ENCODE results near the gene TMEM80. TPM values are rescaled to one million over a fixed set of nuclear protein-coding genes. Genes with fewer than 3 reads are reported as not detected.
A peak's percentile ranks its signal among the peaks of the same experiment; 100 is the strongest.

Gene TMEM80
- total and polyA plus RNA-seq, 2 donors (not counting 3 experiments of a cell fraction or from before 2014, with no cell fraction given), result 21.2 to 26.6 TPM

GRCh38 chr11:694563-695287 lies 891 bp upstream of the TMEM80 start, which contains the start of gene DEAF1:
TSS of gene DEAF1 (minus strand) at chr11:695222. CDS start at chr11:695047, 175 bp downstream.
- Histone ChIP-seq H3K9me3 (replicated peaks; ENCODE audit: control insufficient read depth, insufficient read depth, low read length) (no peaks in the 10 kb centered on the region), H3K9ac (replicated peaks; ENCODE audit: extremely low read depth, insufficient read depth, low read length) (peak within 1 kb of the TSS; percentile 99), H3K4me3 (replicated peaks in 1 of 3; ENCODE audit: insufficient read depth in 1 of 3, low read depth in 1 of 3, low read length in 3 of 3) (peak within 1 kb of the TSS; percentile 82 to 93 (median 84)), H3K79me2 (ENCODE audit: control insufficient read depth, insufficient read depth, low read length) (peaks cover 59% of the 10 kb centered on the region), H3K4me2 (ENCODE audit: insufficient read depth, low read length) (peak within 1 kb of the TSS; percentile 64), H3K27ac (ENCODE audit: insufficient read depth, low read depth, low read length) (peak within 1 kb of the TSS; percentile 94), H4K20me1 (replicated peaks; ENCODE audit: control insufficient read depth, extremely low read depth, insufficient read depth, low read length) (no peaks in the 10 kb centered on the region), H2AFZ (ENCODE audit: low read depth, low read length) (peak within 1 kb of the TSS; percentile 90), H3K36me3 (ENCODE audit: control insufficient read depth in 2 of 2, extremely low read depth in 1 of 2, insufficient read depth in 2 of 2, low read length in 2 of 2) (no peaks in the 10 kb centered on the region), H3K4me1 (ENCODE audit: control insufficient read depth, extremely low read depth, insufficient read depth, low read length) (peaks cover 27% of the 10 kb centered on the region), H3K27me3 (ENCODE audit: control insufficient read depth in 2 of 2, insufficient read depth in 2 of 2, low read length in 2 of 2) (no peaks in the 10 kb centered on the region), H3K9me1 (replicated peaks; ENCODE audit: control insufficient read depth, extremely low read depth, insufficient read depth, low read length) (no peaks in the 10 kb centered on the region)
- POLR2A ChIA-PET, result no interaction called here
- no TSS peak for BruUV-seq (replicated peaks)
- no peak for FAIRE-seq
- intact Hi-C loops (cut with micrococcal nuclease), result loop anchor here (5.0 kb wide), 1 partner anchor 157 kb away; the partner anchor contains the start of genes HRAS and LRRC56
- dilution Hi-C loops (cut with MboI; ENCODE audit: extremely low pct_ligation_motif_present, low sequenced_read_pairs), result no loop called here
- DNase-seq (ENCODE audit: low read depth, low spot score), result peak; percentile 96
- CTCF ChIA-PET, result interaction anchor here (1.1 to 4.2 kb wide), 6 partner anchors 9 to 32 kb away, joined by 3 to 36 read pairs (median 7); no protein-coding TSS in a partner anchor
- TF ChIP-seq EZH2 (IDR thresholded peaks at IDR 0.05; ENCODE audit: borderline replicate concordance, low read depth, low read length, severe bottlenecking) (no peak), POLR2AphosphoS5 (IDR thresholded peaks at IDR 0.05; ENCODE audit: insufficient read depth, low read depth, low read length) (peak; percentile 57), POLR2A (IDR thresholded peaks at IDR 0.05; ENCODE audit: low read depth, low read length) (peak; percentile 54), MYC (IDR thresholded peaks at IDR 0.05; ENCODE audit: low read depth, low read length) (no peak), MAX (IDR thresholded peaks at IDR 0.05; ENCODE audit: insufficient read depth, insufficient read length) (peak; percentile 53)

- TF ChIP-seq FOS (IDR thresholded peaks at IDR 0.05; ENCODE audit: borderline replicate concordance, insufficient read depth, low read length), result no peak
- no peak for TF ChIP-seq GATA2 (IDR thresholded peaks at IDR 0.05; ENCODE audit: insufficient read depth, insufficient read length, low read depth, low read length)
- TF ChIP-seq JUN (IDR thresholded peaks at IDR 0.05; ENCODE audit: borderline replicate concordance, insufficient read depth, insufficient read length, low read depth), result no peak
- TF ChIP-seq EZH2 (IDR thresholded peaks at IDR 0.05; ENCODE audit: borderline replicate concordance, low read depth, low read length, severe bottlenecking), result no peak
- no peak for TF ChIP-seq POLR2AphosphoS5 (IDR thresholded peaks at IDR 0.05; ENCODE audit: insufficient read depth, low read depth, low read length)
- no peak for TF ChIP-seq MAX (IDR thresholded peaks at IDR 0.05; ENCODE audit: insufficient read depth, insufficient read length)
- no peak for TF ChIP-seq POLR2A (IDR thresholded peaks at IDR 0.05; ENCODE audit: low read depth, low read length)
- no peak for TF ChIP-seq CTCF (IDR thresholded peaks at IDR 0.05; ENCODE audit: extremely low read depth in 1 of 2, insufficient read depth in 1 of 2, low read depth in 1 of 2, low read length in 2 of 2)
- TF ChIP-seq MYC (IDR thresholded peaks at IDR 0.05; ENCODE audit: low read depth, low read length), result no peak
- intact Hi-C loops (cut with micrococcal nuclease), result loop anchor here (5.0 kb wide), 1 partner anchor 158 kb away; the partner anchor contains the start of genes HRAS and LRRC56
- H3K9ac ChIP-seq (replicated peaks; ENCODE audit: extremely low read depth, insufficient read depth, low read length), result peak overlapping the region; percentile 99
- FAIRE-seq (peak; percentile 100), DNase-seq (ENCODE audit: low read depth, low spot score) (no peak)
- peaks cover 59% of the 10 kb centered on the region for H3K79me2 ChIP-seq (ENCODE audit: control insufficient read depth, insufficient read depth, low read length)
- CTCF ChIA-PET, result interaction anchor here (1.1 to 4.2 kb wide), 8 partner anchors 9 to 53 kb away, joined by 3 to 36 read pairs (median 6); partner anchors contain the start of gene TALDO1
- H3K4me1 ChIP-seq (ENCODE audit: control insufficient read depth, extremely low read depth, insufficient read depth, low read length), result peaks cover 24% of the 10 kb centered on the region
- peak overlapping the region; percentile 94 for H3K27ac ChIP-seq (ENCODE audit: insufficient read depth, low read depth, low read length)
- no peaks in the 10 kb centered on the region for H3K9me1 ChIP-seq (replicated peaks; ENCODE audit: control insufficient read depth, extremely low read depth, insufficient read depth, low read length)
- no peaks in the 10 kb centered on the region for H3K27me3 ChIP-seq (ENCODE audit: control insufficient read depth in 2 of 2, insufficient read depth in 2 of 2, low read length in 2 of 2)
- H3K36me3 ChIP-seq (ENCODE audit: control insufficient read depth in 2 of 2, extremely low read depth in 1 of 2, insufficient read depth in 2 of 2, low read length in 2 of 2), result no peaks in the 10 kb centered on the region
- H3K4me2 ChIP-seq (ENCODE audit: insufficient read depth, low read length), result peak overlapping the region; percentile 29
- no TSS peak for BruUV-seq (replicated peaks)
- peak overlapping the region in 2 of 3 experiments; percentile 63 to 84 for H3K4me3 ChIP-seq (replicated peaks in 1 of 3; ENCODE audit: insufficient read depth in 1 of 3, low read depth in 1 of 3, low read length in 3 of 3)
- no peaks in the 10 kb centered on the region for H3K9me3 ChIP-seq (replicated peaks; ENCODE audit: control insufficient read depth, insufficient read depth, low read length)
- no peaks in the 10 kb centered on the region for H4K20me1 ChIP-seq (replicated peaks; ENCODE audit: control insufficient read depth, extremely low read depth, insufficient read depth, low read length)
- dilution Hi-C loops (cut with MboI; ENCODE audit: extremely low pct_ligation_motif_present, low sequenced_read_pairs), result no loop called here
- peak overlapping the region; percentile 90 for H2AFZ ChIP-seq (ENCODE audit: low read depth, low read length)
- POLR2A ChIA-PET, result no interaction called here
Observed at GRCh38 chr11:695288-695537, 403 bp upstream of the TMEM80 start.

Measured in endothelial cell of umbilical vein (primary cell).